Calu3 (cell line): ENCODE data around the gene TMEM184B. TPM values are rescaled to one million over a fixed set of nuclear protein-coding genes. Genes with fewer than 3 reads are reported as not detected.

Experiments
- BruUV-seq: library from RNA; stranded (reverse); fragments of 400-500 nt; replicated peaks from 2 replicates; lab custom pipeline; 2021; lab: Mats Ljungman, UMichigan
- CTCF ChIA-PET: fragments of 300-600 bp; sonication (Branson Sonifier 250); formaldehyde crosslinking; loops from one replicate; lab custom pipeline; 2022; ENCODE audit warnings: antibody characterized with exemption; lab: Charles Lee
- DNase-seq: peaks from one replicate; pipeline ENCODE4 v3.0.0; 2022
- H3K27ac Mint-ChIP-seq: one replicate; pipeline ENCODE4 v1.8.0; 2022; ENCODE audit warnings: mixed read lengths; ENCODE audit not compliant: unreplicated experiment
- H3K27me3 Mint-ChIP-seq: one replicate; pipeline ENCODE4 v1.8.0; 2022; ENCODE audit warnings: mixed read lengths; ENCODE audit not compliant: unreplicated experiment
- H3K36me3 Mint-ChIP-seq: one replicate; pipeline ENCODE4 v1.8.0; 2022; ENCODE audit warnings: mild to moderate bottlenecking, moderate library complexity, mixed read lengths; ENCODE audit not compliant: insufficient read depth, unreplicated experiment
- H3K4me1 Mint-ChIP-seq: one replicate; pipeline ENCODE4 v1.8.0; 2022; ENCODE audit warnings: mild to moderate bottlenecking, low read depth, mixed read lengths; ENCODE audit not compliant: unreplicated experiment
- H3K4me3 Mint-ChIP-seq: one replicate; pipeline ENCODE4 v1.8.0; 2022; ENCODE audit warnings: mild to moderate bottlenecking, low read depth, moderate library complexity, mixed read lengths; ENCODE audit not compliant: unreplicated experiment
- H3K9me3 Mint-ChIP-seq: one replicate; pipeline ENCODE4 v1.8.0; 2022; ENCODE audit warnings: low read depth, mixed read lengths; ENCODE audit not compliant: unreplicated experiment
- CTCF ChIP-seq: fragments of 200-600 bp; IDR thresholded peaks from one replicate; pipeline ENCODE4 v1.8.0; 2022; ENCODE audit warnings: antibody characterized with exemption; ENCODE audit not compliant: unreplicated experiment
- intact Hi-C: fragments of 100-400 bp; cut with micrococcal nuclease; formaldehyde crosslinking; loops from one replicate; pipeline ENCODE4 v1.10.0; 2022; ENCODE audit not compliant: unreplicated experiment
- total RNA-seq: library from RNA; stranded (reverse); gene quantifications from 2 replicates; pipeline ENCODE4 v1.2.3, GENCODE V29; 2022

Gene TMEM184B
- total RNA-seq, 1 experiment from 2014 or later = 114 TPM

DNA sequence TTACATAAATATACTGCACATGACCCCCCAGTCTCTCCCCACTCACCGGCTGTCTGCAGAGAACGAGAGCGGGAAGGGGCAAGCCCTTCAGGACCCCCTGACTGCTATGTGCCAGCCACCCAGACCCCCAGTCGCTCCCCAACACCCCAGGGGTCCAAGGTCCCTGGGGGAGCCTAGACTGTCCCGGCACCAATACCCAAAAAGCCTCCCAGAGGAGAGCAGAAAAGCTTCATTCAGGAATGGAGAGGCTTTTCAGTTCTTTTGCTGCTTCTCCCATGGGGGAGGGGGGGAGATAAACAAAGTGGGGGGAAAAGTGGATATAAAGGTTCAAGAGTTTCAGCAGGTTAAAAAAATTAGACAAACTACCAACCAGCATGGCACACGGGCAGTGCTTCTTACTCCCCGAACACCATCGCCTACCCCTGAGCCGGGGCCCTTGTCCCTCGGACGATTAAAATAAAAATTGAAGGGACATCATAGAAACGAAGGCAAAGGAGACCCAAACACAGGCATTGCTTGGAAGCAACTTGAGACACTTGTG lies 43.1 kb upstream of the TMEM184B start:
- TF ChIP-seq CTCF = no peak
- CTCF ChIA-PET = interaction anchor here (0.6 to 1.0 kb wide), 2 partner anchors 10 to 345 kb away, joined by 3 to 4 read pairs; no protein-coding TSS in a partner anchor
- no peak for DNase-seq
- BruUV-seq = TSS peak; percentile 59
- Mint-ChIP-seq H3K9me3 (no peaks in the 10 kb centered on the region), H3K36me3 (peaks cover 83% of the 10 kb centered on the region), H3K27ac (peak overlapping the region; percentile 94), H3K4me1 (peaks cover 49% of the 10 kb centered on the region), H3K4me3 (peak overlapping the region; percentile 91), H3K27me3 (no peaks in the 10 kb centered on the region)
- intact Hi-C loops = loop anchor here (10.0 kb wide), 1 partner anchor 261 kb away; the partner anchor contains the start of gene PICK1

DNA sequence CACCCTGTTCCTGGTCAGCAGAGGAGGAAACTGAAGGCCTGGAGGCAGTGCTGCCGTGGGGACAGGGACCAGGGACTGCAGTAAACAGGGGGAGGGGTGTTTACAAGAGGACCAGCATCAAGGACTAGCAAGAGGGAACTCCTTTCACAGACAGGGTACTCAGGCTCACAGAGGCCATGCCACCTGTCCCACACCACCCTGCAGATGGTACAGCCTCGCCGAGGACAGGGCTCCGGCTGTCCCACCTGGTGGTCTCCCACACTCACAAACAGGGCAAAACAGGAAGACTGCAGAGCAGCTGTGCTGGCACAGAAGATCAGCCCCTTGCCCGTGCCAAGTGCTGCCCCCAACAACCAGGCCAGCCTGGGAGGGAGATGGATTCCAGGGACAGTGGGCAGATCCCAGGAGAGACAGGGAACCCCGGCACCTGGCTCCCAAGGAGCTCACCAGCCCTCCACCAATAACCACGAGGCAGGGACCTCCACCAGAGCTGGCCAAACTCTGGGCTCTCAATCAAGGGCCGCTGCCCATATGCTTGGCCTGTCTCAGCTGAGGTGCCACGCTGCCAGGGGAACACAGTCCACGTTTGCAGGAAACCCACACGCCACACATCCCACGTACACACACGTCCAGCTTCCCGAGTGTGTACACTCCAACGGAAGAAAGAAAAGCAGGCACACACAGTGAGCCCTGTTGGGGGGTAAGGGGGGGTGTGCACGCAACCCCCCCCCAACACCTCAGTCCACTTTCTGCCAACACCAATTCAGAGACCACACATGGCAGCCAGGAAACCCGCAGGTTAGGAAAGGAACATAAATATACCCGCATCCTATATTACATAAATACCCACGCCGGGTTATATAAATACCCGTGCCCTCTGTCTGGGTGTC lies 42.4 kb upstream of the TMEM184B start:
- H3K4me1 Mint-ChIP-seq = peaks cover 56% of the 10 kb centered on the region
- CTCF ChIA-PET = interaction anchor here (0.6 to 1.0 kb wide), 3 partner anchors 9 to 345 kb away, joined by 3 to 5 read pairs (median 4); no protein-coding TSS in a partner anchor
- H3K9me3 Mint-ChIP-seq = no peaks in the 10 kb centered on the region
- peak overlapping the region; percentile 91 for H3K4me3 Mint-ChIP-seq
- H3K27me3 Mint-ChIP-seq = no peaks in the 10 kb centered on the region
- intact Hi-C loops = loop anchor here (10.0 kb wide), 1 partner anchor 260 kb away; the partner anchor contains the start of gene PICK1
- no peak for DNase-seq
- H3K27ac Mint-ChIP-seq = peak overlapping the region; percentile 94
- H3K36me3 Mint-ChIP-seq = peaks cover 90% of the 10 kb centered on the region
- no peak for TF ChIP-seq CTCF
- no TSS peak for BruUV-seq

GRCh38 chr22:38314051-38314932 lies 41.5 kb upstream of the TMEM184B start:
- Mint-ChIP-seq H3K27ac (peak overlapping the region; percentile 58), H3K27me3 (no peaks in the 10 kb centered on the region), H3K4me1 (peaks cover 58% of the 10 kb centered on the region), H3K4me3 (peak overlapping the region; percentile 91), H3K36me3 (peaks cover 92% of the 10 kb centered on the region), H3K9me3 (no peaks in the 10 kb centered on the region)
- CTCF ChIA-PET = interaction anchor here (0.6 to 1.0 kb wide), 4 partner anchors 9 to 84 kb away, joined by 4 to 5 read pairs (median 4); no protein-coding TSS in a partner anchor
- intact Hi-C loops = loop anchor here (10.0 kb wide), 1 partner anchor 259 kb away; the partner anchor contains the start of gene PICK1
- no TSS peak for BruUV-seq
- no peak for DNase-seq
- no peak for TF ChIP-seq CTCF
